Stimulated activated CD8-positive, alpha-beta memory T cell treated with anti-CD3 and anti-CD28 coated beads, Interleukin-12 subunit alpha, Interleukin-12 subunit beta, amount 100 ng/mL, for 24 hours (primary cell): ENCODE data around the gene RMND1.
"Not testable (repeated sequence)": the region's sequence is repeated elsewhere in the genome, so short reads cannot be mapped to it uniquely, and the experiment has no call there.

Source experiments
- DNase-seq: peaks from one replicate; pipeline ENCODE4 v3.0.0-alpha.2; 2020; ENCODE audit errors: extremely low read depth

The RMND1 gene

GRCh38 chr6:151451950-151452749 is at the start of gene RMND1:
TSS of gene RMND1 (minus strand) at chr6:151452126. CDS start at chr6:151445811, 6,315 bp downstream.
- peak; percentile 99 for DNase-seq

GRCh38 chr6:151499551-151499950 is 47.6 kb upstream of the RMND1 start:
- no peak for DNase-seq

GRCh38 chr6:151498327-151498726 is 46.4 kb upstream of the RMND1 start:
- no peak for DNase-seq

- DNase-seq, result no peak
Measured at GRCh38 chr6:151497905-151498304, 46.0 kb upstream of the RMND1 start.

GRCh38 chr6:151495380-151495779 is 43.5 kb upstream of the RMND1 start:
- DNase-seq, result no peak

- DNase-seq, result no peak
Measured at GRCh38 chr6:151494936-151495320, 43.0 kb upstream of the RMND1 start.

- no peak for DNase-seq
Measured at GRCh38 chr6:151494235-151494935, 42.5 kb upstream of the RMND1 start.

- DNase-seq, result no peak
Measured at GRCh38 chr6:151493804-151494234, 41.9 kb upstream of the RMND1 start, which contains the start of gene CCDC170. TSS of gene CCDC170 (plus strand) at chr6:151494017. CDS start at chr6:151494129, 112 bp downstream.

GRCh38 chr6:151493161-151493803 is 41.4 kb upstream of the RMND1 start:
- DNase-seq, result no peak

- no peak for DNase-seq
Measured at GRCh38 chr6:151490996-151491395, 39.1 kb upstream of the RMND1 start.

GRCh38 chr6:151488226-151488625 is 36.3 kb upstream of the RMND1 start:
- no peak for DNase-seq

- no peak for DNase-seq
Measured at GRCh38 chr6:151483994-151484393, 32.1 kb upstream of the RMND1 start.

GRCh38 chr6:151482290-151482689 is 30.4 kb upstream of the RMND1 start:
- no peak for DNase-seq

GRCh38 chr6:151481786-151482185 is 29.9 kb upstream of the RMND1 start:
- no peak for DNase-seq

- no peak for DNase-seq
Measured at GRCh38 chr6:151478670-151479069, 26.7 kb upstream of the RMND1 start.

- no peak for DNase-seq
Measured at GRCh38 chr6:151477726-151478125, 25.8 kb upstream of the RMND1 start.

- DNase-seq, result no peak
Measured at GRCh38 chr6:151475653-151476523, 24.0 kb upstream of the RMND1 start.

GRCh38 chr6:151464702-151465101 is 12.8 kb upstream of the RMND1 start:
- DNase-seq, result no peak

- no peak for DNase-seq
Measured at GRCh38 chr6:151461673-151462072, 9.7 kb upstream of the RMND1 start.

GRCh38 chr6:151455751-151456398 is 3.9 kb upstream of the RMND1 start:
- not testable (repeated sequence) for DNase-seq
